H1 (cell line): ENCODE data around the gene CERS3. TPM values are rescaled to one million over a fixed set of nuclear protein-coding genes. Genes with fewer than 3 reads are reported as not detected.

Experiments
- BACH1 ChIP-seq: IDR thresholded peaks from 2 replicates; pipeline ENCODE4 v1.6.1; 2012; ENCODE audit warnings: low read length, improper control_type of control experiment
- CBX5 ChIP-seq: fragments of 300-800, 300-1000 bp; sonication (generic); IDR thresholded peaks from 2 replicates; pipeline ENCODE4 v1.7.1; 2016; ENCODE audit warnings: antibody characterized with exemption, low read length, low read depth
- CTCF ChIP-seq, 3 experiments: IDR thresholded peaks; 1 replicate in 2 of 3; 2 replicates in 1 of 3; pipeline versions ENCODE4 v1.5.1 to v1.6.1; 2011; ENCODE audit warnings: low read length in 3 of 3, mild to moderate bottlenecking in 3 of 3, inconsistent platforms in 2 of 3, low read depth in 1 of 3, moderate library complexity in 1 of 3; ENCODE audit not compliant: insufficient read depth in 1 of 3; ENCODE audit errors: control extremely low read depth in 1 of 3
- EP300 ChIP-seq, 2 experiments: IDR thresholded peaks; 1 replicate in 1 of 2; 2 replicates in 1 of 2; pipeline ENCODE4 v1.6.1; 2011 to 2012; ENCODE audit warnings: low read depth in 2 of 2, low read length in 2 of 2, mild to moderate bottlenecking in 2 of 2, borderline replicate concordance in 1 of 2, inconsistent platforms in 1 of 2, moderate library complexity in 1 of 2
- MAFK ChIP-seq: IDR thresholded peaks from 2 replicates; pipeline ENCODE4 v1.6.1; 2012; ENCODE audit warnings: low read depth, mild to moderate bottlenecking, improper control_type of control experiment, low read length
- NRF1 ChIP-seq: IDR thresholded peaks from 2 replicates; pipeline ENCODE4 v1.6.1; 2011; ENCODE audit warnings: mild to moderate bottlenecking, low read depth, low read length, improper control_type of control experiment
- RAD21 ChIP-seq, 2 experiments: IDR thresholded peaks in 1 of 2; conservative IDR thresholded peaks in 1 of 2; 2 replicates each; pipeline ENCODE4 v1.6.1; 2011; ENCODE audit warnings: low read depth in 2 of 2, low read length in 2 of 2, improper control_type of control experiment in 1 of 2, inconsistent platforms in 1 of 2, mild to moderate bottlenecking in 1 of 2, moderate library complexity in 1 of 2
- SUZ12 ChIP-seq: fragments of 200-600 bp; sonication (generic); IDR thresholded peaks from 2 replicates; pipeline ENCODE4 v1.6.1; 2012; ENCODE audit warnings: mild to moderate bottlenecking, inconsistent platforms, low read length, moderate library complexity, mixed read lengths
- TAF7 ChIP-seq: optimal IDR thresholded peaks from 2 replicates; pipeline ENCODE3; 2011; ENCODE audit warnings: low read depth, mild to moderate bottlenecking, inconsistent platforms, low read length, moderate library complexity, borderline replicate concordance
- YY1 ChIP-seq: IDR thresholded peaks from 2 replicates; pipeline ENCODE4 v1.6.1; 2011; ENCODE audit warnings: low read depth, mild to moderate bottlenecking, low read length
- polyA plus RNA-seq, 7 experiments: library from polyadenylated mRNA; depleted of rRNA in 3 of 7; stranded (reverse) in 5 of 7; unstranded in 2 of 7; fragments of >200 nt in 5 of 7; fragments of 200-250 nt in 2 of 7; gene quantifications; 1 replicate in 5 of 7; 2 replicates in 1 of 7; 4 replicates in 1 of 7; pipeline versions ENCODE4 v1.2.1 to v1.2.3, GENCODE V29; 2011 to 2013; ENCODE audit warnings: missing spikeins in 2 of 7, mixed read lengths in 2 of 7
- total RNA-seq: library from RNA; stranded (reverse); fragmentation: NEBNext Ultra II Directional; extraction: Animal tissue kit (Norgen Biotek cat#: 25700); gene quantifications from 2 replicates; pipeline ENCODE4 v1.2.1, GENCODE V29; 2021

The CERS3 gene
- total and polyA plus RNA-seq, 2 of the 8 experiments (the other 6 are each of a cell fraction or from before 2014, with no cell fraction given) = 0.62 TPM; not detected in 1

- TF ChIP-seq BACH1 = no peak
- peak; percentile 72 to 77 for TF ChIP-seq RAD21 (IDR thresholded peaks at IDR 0.05 in 1 of 2, conservative IDR thresholded peaks at IDR 0.05 in 1 of 2; ENCODE audit: low read depth in 2 of 2, low read length in 2 of 2)
- no peak for TF ChIP-seq MAFK
- TF ChIP-seq YY1 = 0 out of 2 replicates have a peak, but pooled peaks have one; percentile 17
- TF ChIP-seq NRF1 = no peak
- TF ChIP-seq SUZ12 = no peak
- TF ChIP-seq CTCF (IDR thresholded peaks at IDR 0.05; ENCODE audit: control extremely low read depth in 1 of 3, insufficient read depth in 1 of 3, low read depth in 1 of 3, low read length in 3 of 3) = peak; percentile 29 to 66 (median 66)
- TF ChIP-seq CBX5 = no peak
- no peak for TF ChIP-seq EP300 (IDR thresholded peaks at IDR 0.05; ENCODE audit: borderline replicate concordance in 1 of 2, low read depth in 2 of 2, low read length in 2 of 2)
- no peak for TF ChIP-seq TAF7
Measured at GRCh38 chr15:100383302-100384107, 145.2 kb downstream of the CERS3 start (continued).
